Liver (tissue), 9 donors: ENCODE data around the gene SPTLC1. TPM values are rescaled to one million over a fixed set of nuclear protein-coding genes. Genes with fewer than 3 reads are reported as not detected.

ENCODE experiments used
- DNase-seq: peaks from one replicate; pipeline ENCODE4 v3.0.0-alpha.2; 2017; ENCODE audit warnings: low spot score
- H3K27ac ChIP-seq, 2 donors: one replicate each; pipeline ENCODE4 v1.7.0; 2013; ENCODE audit warnings: inconsistent platforms in 2 of 2, low read length in 2 of 2, control low read depth in 1 of 2, low read depth in 1 of 2, mild to moderate bottlenecking in 1 of 2
- H3K27me3 ChIP-seq, 4 donors: one replicate each; pipeline versions ENCODE4 v1.6.1 to v1.7.0; 2013; ENCODE audit warnings: low read length in 3 of 4, inconsistent platforms in 1 of 4, mild to moderate bottlenecking in 1 of 4, moderate library complexity in 1 of 4; ENCODE audit not compliant: control insufficient read depth in 4 of 4, insufficient read depth in 4 of 4
- H3K36me3 ChIP-seq, 4 donors: one replicate each; pipeline versions ENCODE4 v1.6.1 to v1.7.0; 2013; ENCODE audit warnings: low read length in 3 of 4, mild to moderate bottlenecking in 3 of 4, low read depth in 1 of 4, moderate library complexity in 1 of 4; ENCODE audit not compliant: control insufficient read depth in 4 of 4, insufficient read depth in 3 of 4
- H3K4me1 ChIP-seq, 4 donors: one replicate each; pipeline versions ENCODE4 v1.6.1 to v1.7.0; 2013; ENCODE audit warnings: low read length in 3 of 4, mild to moderate bottlenecking in 3 of 4, moderate library complexity in 1 of 4; ENCODE audit not compliant: control insufficient read depth in 4 of 4, insufficient read depth in 4 of 4
- H3K4me3 ChIP-seq, 3 donors: one replicate each; pipeline versions ENCODE4 v1.6.1 to v1.7.0; 2013; ENCODE audit warnings: low read length in 3 of 3, control low read depth in 1 of 3, low read depth in 1 of 3, mild to moderate bottlenecking in 1 of 3
- H3K9ac ChIP-seq, 2 donors: one replicate each; pipeline ENCODE4 v1.7.0; 2013; ENCODE audit warnings: low read length in 2 of 2, mild to moderate bottlenecking in 2 of 2, moderate library complexity in 2 of 2, control low read depth in 1 of 2, low read depth in 1 of 2
- H3K9me3 ChIP-seq, 4 donors: one replicate each; pipeline versions ENCODE4 v1.6.1 to v1.7.0; 2013; ENCODE audit warnings: low read length in 3 of 4; ENCODE audit not compliant: control insufficient read depth in 4 of 4
- ATF3 ChIP-seq: IDR thresholded peaks from 2 replicates; pipeline ENCODE4 v1.6.1; 2016; ENCODE audit warnings: antibody characterized with exemption
- CTCF ChIP-seq: fragments of 150-350 bp; IDR thresholded peaks from 2 replicates; pipeline ENCODE4 v1.5.1; 2017; ENCODE audit warnings: improper control_type of control experiment, low read depth, low read length; ENCODE audit not compliant: missing input control
- EGR1 ChIP-seq, 2 donors: IDR thresholded peaks; 2 replicates each; pipeline ENCODE4 v1.6.1; 2016 to 2018; ENCODE audit warnings: antibody characterized with exemption in 2 of 2, low read depth in 2 of 2
- FOXA1 ChIP-seq: IDR thresholded peaks from 2 replicates; pipeline ENCODE4 v1.6.1; 2016; ENCODE audit warnings: antibody characterized with exemption
- FOXA2 ChIP-seq: IDR thresholded peaks from 2 replicates; pipeline ENCODE4 v1.6.1; 2016; ENCODE audit warnings: antibody characterized with exemption
- GABPA ChIP-seq, 2 donors: IDR thresholded peaks in 1 of 2; conservative IDR thresholded peaks in 1 of 2; 2 replicates each; pipeline ENCODE4 v1.6.1; 2016; ENCODE audit warnings: antibody characterized with exemption in 2 of 2, mild to moderate bottlenecking in 1 of 2, moderate library complexity in 1 of 2
- HNF4A ChIP-seq, 2 donors: conservative IDR thresholded peaks; 2 replicates each; pipeline ENCODE4 v1.6.1; 2016; ENCODE audit warnings: antibody characterized with exemption in 2 of 2, mild to moderate bottlenecking in 2 of 2
- HNF4G ChIP-seq: IDR thresholded peaks from 2 replicates; pipeline ENCODE4 v1.6.1; 2016; ENCODE audit warnings: antibody characterized with exemption
- JUND ChIP-seq, 2 donors: IDR thresholded peaks; 2 replicates each; pipeline ENCODE4 v1.6.1; 2016; ENCODE audit warnings: antibody characterized with exemption in 2 of 2
- MAX ChIP-seq: IDR thresholded peaks from 2 replicates; pipeline ENCODE4 v1.6.1; 2016; ENCODE audit warnings: antibody characterized with exemption
- NR2F2 ChIP-seq: IDR thresholded peaks from 2 replicates; pipeline ENCODE4 v1.6.1; 2016; ENCODE audit warnings: antibody characterized with exemption
- RAD21 ChIP-seq, 2 donors: IDR thresholded peaks; 2 replicates each; pipeline ENCODE4 v1.6.1; 2016; ENCODE audit warnings: antibody characterized with exemption in 2 of 2, mild to moderate bottlenecking in 2 of 2
- REST ChIP-seq: IDR thresholded peaks from 2 replicates; pipeline ENCODE4 v1.6.1; 2016; ENCODE audit warnings: antibody characterized with exemption, mild to moderate bottlenecking
- RXRA ChIP-seq, 2 donors: IDR thresholded peaks; 2 replicates each; pipeline ENCODE4 v1.6.1; 2017 to 2018; ENCODE audit warnings: antibody characterized with exemption in 2 of 2, mild to moderate bottlenecking in 1 of 2
- SP1 ChIP-seq: IDR thresholded peaks from 2 replicates; pipeline ENCODE4 v1.6.1; 2018; ENCODE audit warnings: antibody characterized with exemption, mild to moderate bottlenecking
- TAF1 ChIP-seq: conservative IDR thresholded peaks from 2 replicates; pipeline ENCODE4 v1.6.1; 2016; ENCODE audit warnings: antibody characterized with exemption, mild to moderate bottlenecking
- YY1 ChIP-seq: IDR thresholded peaks from 2 replicates; pipeline ENCODE4 v1.6.1; 2016; ENCODE audit warnings: antibody characterized with exemption, mild to moderate bottlenecking
- ZBTB33 ChIP-seq: IDR thresholded peaks from 2 replicates; pipeline ENCODE4 v1.6.1; 2016; ENCODE audit warnings: antibody characterized with exemption
- WGBS: extraction: QIAGEN DNeasy Blood & Tissue Kit; methylation state at CpG from one replicate; pipeline ENCODE4 v1.1.7; 2013; 5-methylcytosine and 5-hydroxymethylcytosine counted together
- polyA plus RNA-seq, 2 donors: library from polyadenylated mRNA; stranded (reverse) in 1 of 2; unstranded in 1 of 2; fragments of 200-250 nt in 1 of 2; fragments of >200 nt in 1 of 2; fragmentation: Nextera tagmentation in 1 of 2; extraction: Ambion mirVana in 1 of 2; gene quantifications; one replicate each; pipeline versions ENCODE4 v1.2.1 to v1.2.3, GENCODE V29; 2013 to 2015
- total RNA-seq, 2 donors: library from RNA; depleted of rRNA; stranded (reverse); fragments of >200 nt; gene quantifications; one replicate each; pipeline ENCODE4 v1.2.3, GENCODE V29; 2014
- donor health status: healthy.
- donor health status: healthy.
- donor health status: healthy.
- donor health status: healthy.
- donor health status: healthy.

Gene SPTLC1
- total and polyA plus RNA-seq, 4 donors, result 9.9 to 38.0 (median 19.8) TPM

GRCh38 chr9:92066168-92066567 lies 49.0 kb downstream of the SPTLC1 start:
- DNase-seq, result no peak
- peaks cover 5 to 50% (median 44%) of the 10 kb centered on the region in 4 donors for H3K36me3 ChIP-seq
- H3K4me3 ChIP-seq, result no peak overlapping the region
- peaks cover 0 to 8% (median 1%) of the 10 kb centered on the region in 4 donors for H3K9me3 ChIP-seq
- 96% methylated on average over 5 of the region's 5 CpGs for WGBS
- H3K27ac ChIP-seq, result no peak overlapping the region
- no peak for TF ChIP-seq FOXA1
- no peak for TF ChIP-seq REST
- TF ChIP-seq TAF1, result no peak
- no peak for TF ChIP-seq RXRA (IDR thresholded peaks at IDR 0.05)
- no peak for TF ChIP-seq SP1
- H3K27me3 ChIP-seq, result no peaks in the 10 kb centered on the region
- H3K4me1 ChIP-seq, result no peaks in the 10 kb centered on the region
- no peak overlapping the region for H3K9ac ChIP-seq

GRCh38 chr9:92064711-92065110 lies 50.5 kb downstream of the SPTLC1 start:
- H3K4me3 ChIP-seq, result no peak overlapping the region
- WGBS, result 93% methylated on average over 3 of the region's 3 CpGs
- H3K9ac ChIP-seq, result no peak overlapping the region
- peaks cover 0 to 13% (median 1%) of the 10 kb centered on the region in 4 donors for H3K9me3 ChIP-seq
- H3K36me3 ChIP-seq, result peaks cover 5 to 46% (median 40%) of the 10 kb centered on the region in 4 donors
- H3K27me3 ChIP-seq, result no peaks in the 10 kb centered on the region
- no peak for DNase-seq
- TF ChIP-seq ATF3, result no peak
- TF ChIP-seq ZBTB33, result no peak
- TF ChIP-seq TAF1, result no peak
- no peak for TF ChIP-seq RXRA (IDR thresholded peaks at IDR 0.05)
- TF ChIP-seq GABPA (IDR thresholded peaks at IDR 0.05 in 1 of 2, conservative IDR thresholded peaks at IDR 0.05 in 1 of 2), result no peak
- no peak for TF ChIP-seq RAD21 (IDR thresholded peaks at IDR 0.05)
- TF ChIP-seq MAX, result no peak
- TF ChIP-seq REST, result no peak
- no peak for TF ChIP-seq FOXA1
- TF ChIP-seq CTCF, result no peak
- TF ChIP-seq HNF4G, result no peak
- no peak for TF ChIP-seq HNF4A (conservative IDR thresholded peaks at IDR 0.05)
- TF ChIP-seq JUND (IDR thresholded peaks at IDR 0.05), result no peak
- no peak for TF ChIP-seq FOXA2
- TF ChIP-seq EGR1 (IDR thresholded peaks at IDR 0.05; ENCODE audit: low read depth in 2 of 2), result no peak
- no peak for TF ChIP-seq YY1
- no peak for TF ChIP-seq NR2F2
- TF ChIP-seq SP1, result no peak
- no peak overlapping the region for H3K27ac ChIP-seq
- H3K4me1 ChIP-seq, result no peaks in the 10 kb centered on the region
